Lung (tissue), 12 donors: ENCODE results near the gene DCAF4. TPM values are rescaled to one million over a fixed set of nuclear protein-coding genes. Genes with fewer than 3 reads are reported as not detected.

Source experiments
- ATAC-seq: fragments of 200-7000 bp; cut with Tn5 transposase; one replicate; pipeline ENCODE4 v1.9.1; 2020; ENCODE audit warnings: moderate number of reproducible peaks; ENCODE audit not compliant: insufficient read depth, low FRiP score
- DNase-seq, 3 donors: peaks; one replicate each; pipeline ENCODE4 v3.0.0-alpha.2; 2013 to 2017
- H3K27ac ChIP-seq, 2 donors: one replicate each; pipeline ENCODE4 v1.5.1; 2013; ENCODE audit warnings: mild to moderate bottlenecking in 2 of 2, moderate library complexity in 2 of 2, control low read depth in 1 of 2, inconsistent platforms in 1 of 2, low read depth in 1 of 2, low read length in 1 of 2
- H3K27me3 ChIP-seq, 3 donors: one replicate each; pipeline ENCODE4 v1.5.1; 2013; ENCODE audit warnings: low read length in 2 of 3; ENCODE audit not compliant: control insufficient read depth in 3 of 3, insufficient read depth in 3 of 3
- H3K36me3 ChIP-seq, 4 donors: one replicate each; pipeline ENCODE4 v1.5.1; 2013; ENCODE audit warnings: low read length in 4 of 4, mild to moderate bottlenecking in 1 of 4, moderate library complexity in 1 of 4; ENCODE audit not compliant: control insufficient read depth in 4 of 4, insufficient read depth in 4 of 4
- H3K4me1 ChIP-seq, 5 donors: one replicate each; pipeline ENCODE4 v1.5.1; 2013; ENCODE audit warnings: low read length in 5 of 5, mild to moderate bottlenecking in 2 of 5, moderate library complexity in 1 of 5; ENCODE audit not compliant: control insufficient read depth in 5 of 5, insufficient read depth in 5 of 5
- H3K4me3 ChIP-seq: one replicate; pipeline ENCODE4 v1.5.1; 2013; ENCODE audit warnings: mild to moderate bottlenecking, control low read depth, moderate library complexity
- H3K9ac ChIP-seq, 2 donors: one replicate each; pipeline ENCODE4 v1.5.1; 2013; ENCODE audit warnings: low read length in 2 of 2, control low read depth in 1 of 2; ENCODE audit not compliant: insufficient read depth in 1 of 2
- H3K9me3 ChIP-seq, 4 donors: one replicate each; pipeline ENCODE4 v1.5.1; 2013; ENCODE audit warnings: low read length in 3 of 4, mild to moderate bottlenecking in 1 of 4, moderate library complexity in 1 of 4; ENCODE audit not compliant: control insufficient read depth in 4 of 4, insufficient read depth in 3 of 4
- WGBS, 2 donors: extraction: QIAGEN DNeasy Blood & Tissue Kit; methylation state at CpG; one replicate each; pipeline ENCODE4 v1.1.7; 2013; 5-methylcytosine and 5-hydroxymethylcytosine counted together
- polyA plus RNA-seq, 2 donors: library from polyadenylated mRNA; stranded (reverse); fragments of 200-250 nt; gene quantifications; one replicate each; pipeline ENCODE4 v1.2.1, GENCODE V29; 2013
- total RNA-seq, 2 donors: library from RNA; depleted of rRNA in 1 of 2; stranded (reverse); fragments of >200 nt in 1 of 2; gene quantifications; one replicate each; pipeline ENCODE4 v1.2.1, GENCODE V29; 2014 to 2021
- TF ChIP-seq, protein P1 (sequence below): IDR thresholded peaks from 2 replicates; pipeline ENCODE4 v1.5.1; 2012; ENCODE audit warnings: mild to moderate bottlenecking; ENCODE audit errors: control extremely low read depth, extremely low read depth
- donor health status: control.
- donor health status: control.
- donor health status: Bipolar disorder and iron deficiency.
- donor health status: healthy.
- donor health status: DM: yes; HTN: yes; CAD: no.

Gene DCAF4
- total and polyA plus RNA-seq, 4 donors = 5.2 to 13.5 (median 11.2) TPM

DNA sequence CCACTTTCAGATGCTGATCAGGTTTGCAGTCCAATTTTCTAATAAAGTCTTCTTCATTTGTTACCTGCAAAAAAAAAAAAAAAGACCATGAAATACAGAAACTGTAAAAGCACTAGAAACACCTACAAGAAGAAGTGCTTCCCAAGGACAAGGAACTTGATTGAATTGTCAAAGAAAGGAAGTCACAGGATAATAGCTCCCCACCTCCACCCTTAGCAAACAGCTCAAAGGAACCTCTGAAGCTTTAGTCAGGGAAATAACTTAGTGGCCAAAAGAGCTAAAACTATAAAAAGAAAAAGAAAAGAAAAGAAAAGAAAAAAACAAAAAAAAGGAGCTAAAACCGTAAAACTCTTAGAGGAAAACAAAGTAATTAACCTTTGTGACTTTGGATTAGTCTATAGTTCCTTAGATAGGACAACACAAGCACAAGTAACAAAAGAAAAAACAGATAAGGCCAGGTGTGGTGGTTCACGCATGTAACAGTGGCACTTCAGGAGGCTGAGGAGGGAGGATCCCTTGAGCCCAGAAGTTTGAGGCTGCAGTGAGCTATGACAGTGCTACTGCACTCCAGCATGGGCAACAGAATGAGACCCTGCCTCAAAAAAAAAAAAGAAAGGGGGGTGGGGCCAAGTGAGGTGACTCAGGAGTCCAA, 72.1 kb downstream of the DCAF4 start:
- TF ChIP-seq, protein P1, sequence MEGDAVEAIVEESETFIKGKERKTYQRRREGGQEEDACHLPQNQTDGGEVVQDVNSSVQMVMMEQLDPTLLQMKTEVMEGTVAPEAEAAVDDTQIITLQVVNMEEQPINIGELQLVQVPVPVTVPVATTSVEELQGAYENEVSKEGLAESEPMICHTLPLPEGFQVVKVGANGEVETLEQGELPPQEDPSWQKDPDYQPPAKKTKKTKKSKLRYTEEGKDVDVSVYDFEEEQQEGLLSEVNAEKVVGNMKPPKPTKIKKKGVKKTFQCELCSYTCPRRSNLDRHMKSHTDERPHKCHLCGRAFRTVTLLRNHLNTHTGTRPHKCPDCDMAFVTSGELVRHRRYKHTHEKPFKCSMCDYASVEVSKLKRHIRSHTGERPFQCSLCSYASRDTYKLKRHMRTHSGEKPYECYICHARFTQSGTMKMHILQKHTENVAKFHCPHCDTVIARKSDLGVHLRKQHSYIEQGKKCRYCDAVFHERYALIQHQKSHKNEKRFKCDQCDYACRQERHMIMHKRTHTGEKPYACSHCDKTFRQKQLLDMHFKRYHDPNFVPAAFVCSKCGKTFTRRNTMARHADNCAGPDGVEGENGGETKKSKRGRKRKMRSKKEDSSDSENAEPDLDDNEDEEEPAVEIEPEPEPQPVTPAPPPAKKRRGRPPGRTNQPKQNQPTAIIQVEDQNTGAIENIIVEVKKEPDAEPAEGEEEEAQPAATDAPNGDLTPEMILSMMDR = no peak
- peaks cover 0 to 4% (median 0%) of the 10 kb centered on the region in 5 donors for H3K4me1 ChIP-seq
- H3K9me3 ChIP-seq = no peaks in the 10 kb centered on the region
- H3K27ac ChIP-seq = no peak overlapping the region
- no peak for ATAC-seq
- peaks cover 8 to 26% (median 21%) of the 10 kb centered on the region in 4 donors for H3K36me3 ChIP-seq
- no peak overlapping the region for H3K9ac ChIP-seq
- no peaks in the 10 kb centered on the region for H3K27me3 ChIP-seq
- no peak overlapping the region for H3K4me3 ChIP-seq
- DNase-seq = no peak
- 90 to 96% methylated on average over 2 of the region's 2 CpGs for WGBS, 2 donors

DNA sequence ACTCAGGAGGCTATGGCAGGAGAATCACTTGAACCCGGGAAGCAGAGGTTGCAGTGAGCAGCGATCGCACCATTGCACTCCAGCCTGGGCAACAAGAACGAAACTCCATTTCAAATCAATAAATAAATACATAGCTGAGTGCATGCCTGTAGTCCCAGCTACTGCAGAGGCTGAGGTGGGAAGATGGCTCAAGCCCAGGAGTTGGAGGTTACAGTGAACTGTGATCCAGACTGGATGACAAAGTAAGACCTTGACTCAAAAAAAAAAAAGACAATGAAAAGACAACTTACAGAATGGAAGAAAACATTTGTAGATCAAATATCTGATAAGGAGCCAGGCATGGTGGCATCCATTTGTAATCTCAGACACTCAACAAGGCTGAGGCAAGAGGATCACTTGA, 73.1 kb downstream of the DCAF4 start:
- Histone ChIP-seq H3K9ac (no peak overlapping the region), H3K9me3 (no peaks in the 10 kb centered on the region), H3K27ac (no peak overlapping the region), H3K27me3 (no peaks in the 10 kb centered on the region), H3K4me1 (peaks cover 0 to 8% (median 0%) of the 10 kb centered on the region in 5 donors), H3K36me3 (peaks cover 8 to 29% (median 21%) of the 10 kb centered on the region in 4 donors), H3K4me3 (no peak overlapping the region)
- TF ChIP-seq, protein P1 = no peak
- DNase-seq (no peak), ATAC-seq (no peak)
- WGBS, 2 donors = 96 to 99% methylated on average over 4 of the region's 4 CpGs

DNA sequence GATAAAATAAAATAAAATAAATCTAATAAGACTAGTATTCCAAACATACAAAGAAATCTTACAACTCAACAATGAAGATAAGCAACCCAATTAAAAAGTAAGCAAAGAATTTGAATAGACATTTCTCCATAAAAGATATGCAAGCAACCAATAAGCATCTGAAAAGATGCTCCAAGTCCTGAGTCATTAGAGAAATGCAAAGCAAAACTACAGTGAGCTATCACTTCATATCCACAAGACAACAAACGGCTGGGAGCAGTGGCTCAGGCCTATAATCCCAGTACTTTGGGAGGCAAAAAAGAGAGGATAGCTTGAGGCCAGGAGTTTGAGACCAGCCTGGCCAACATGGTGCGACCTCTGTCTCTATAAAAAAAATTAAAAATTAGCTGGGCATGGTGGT, 73.8 kb downstream of the DCAF4 start:
- WGBS, 2 donors = 97 to 98% methylated on average over 2 of the region's 2 CpGs

More for the DNA sequence above, 73.8 kb downstream of the DCAF4 start:
- H3K9ac ChIP-seq = no peak overlapping the region
- H3K4me1 ChIP-seq = peaks cover 0 to 8% (median 0%) of the 10 kb centered on the region in 5 donors
- H3K4me3 ChIP-seq = no peak overlapping the region
- TF ChIP-seq, protein P1 = no peak
- H3K27ac ChIP-seq = no peak overlapping the region
- no peaks in the 10 kb centered on the region for H3K27me3 ChIP-seq
- DNase-seq (no peak), ATAC-seq (no peak)
- no peaks in the 10 kb centered on the region for H3K9me3 ChIP-seq
- H3K36me3 ChIP-seq = peaks cover 8 to 31% (median 20%) of the 10 kb centered on the region in 4 donors
